Vagina (tissue), 2 donors: Measurements from ENCODE around the gene GNAI2.

Source experiments
- CTCF ChIP-seq, 3 experiments: fragments of 450-650 bp in 2 of 3; fragments of 200-600 bp in 1 of 3; sonication (generic) in 1 of 3; IDR thresholded peaks; one replicate each; pipeline ENCODE4 v1.5.1; 2017 to 2019; ENCODE audit warnings: antibody characterized with exemption in 3 of 3, mild to moderate bottlenecking in 2 of 3, moderate library complexity in 2 of 3
- POLR2A ChIP-seq, 2 donors: fragments of 450-650 bp; IDR thresholded peaks; one replicate each; pipeline ENCODE4 v1.6.1; 2017; ENCODE audit warnings: antibody characterized with exemption in 2 of 2, mild to moderate bottlenecking in 2 of 2, moderate library complexity in 2 of 2
- POLR2AphosphoS5 ChIP-seq, 2 donors: sonication (generic); formaldehyde crosslinking; IDR thresholded peaks; one replicate each; pipeline ENCODE4 v1.9.0; 2017; ENCODE audit warnings: antibody characterized with exemption in 2 of 2, mild to moderate bottlenecking in 2 of 2, low read depth in 1 of 2; ENCODE audit not compliant: insufficient read depth in 1 of 2

DNA sequence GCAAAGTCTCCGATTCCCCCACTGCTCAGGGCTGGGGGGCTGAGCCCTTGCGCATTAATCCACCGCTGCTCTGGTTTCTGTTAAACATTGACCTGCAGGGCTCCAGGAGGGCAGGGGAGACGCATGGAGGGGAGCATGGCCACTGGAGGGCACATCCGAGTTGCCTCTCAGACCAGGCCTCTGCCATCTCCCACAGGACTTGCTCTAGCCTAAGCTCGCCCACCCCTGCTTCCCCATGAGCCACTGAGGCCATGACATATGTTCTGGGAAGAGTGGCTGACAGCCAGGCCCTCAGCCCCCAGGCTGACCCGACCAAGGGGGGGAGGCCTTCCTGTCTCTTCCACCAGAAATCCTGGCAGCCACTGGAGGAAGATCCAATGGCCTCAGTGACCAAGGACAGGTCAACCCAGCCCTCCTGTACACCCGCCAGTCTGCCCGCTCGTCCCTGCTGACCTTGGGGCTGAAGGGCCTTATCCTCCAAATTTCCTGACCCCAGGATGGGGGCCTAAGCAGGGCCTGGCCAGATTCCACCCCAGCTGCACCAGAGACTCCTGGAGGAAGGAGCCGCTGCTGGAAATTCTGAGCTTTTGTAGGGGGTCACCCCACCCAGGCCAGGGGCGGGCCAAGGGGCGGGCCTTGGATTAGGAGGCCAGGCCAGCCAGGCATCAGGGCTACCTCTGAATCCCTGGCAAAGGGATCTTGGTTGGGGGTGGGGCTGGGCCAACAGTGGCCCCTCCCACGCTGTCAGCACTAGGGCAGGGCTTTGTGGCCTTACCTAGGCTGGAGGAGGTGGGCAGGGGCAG, 67.2 kb downstream of the GNAI2 start, which contains the start of gene HYAL1:
- no peak for TF ChIP-seq CTCF (IDR thresholded peaks at IDR 0.05)
- TF ChIP-seq POLR2A (IDR thresholded peaks at IDR 0.05), result no peak
- TF ChIP-seq POLR2AphosphoS5 (IDR thresholded peaks at IDR 0.05; ENCODE audit: insufficient read depth in 1 of 2, low read depth in 1 of 2), result peak; percentile 47 to 75
